ENCODE results near the gene EHBP1. TPM values are rescaled to one million over a fixed set of nuclear protein-coding genes. Genes with fewer than 3 reads are reported as not detected.

The EHBP1 gene
- total RNA-seq, 1 donor from 2014 or later = 63.4 TPM

GRCh38 chr2:62881162-62881795 is 175.8 kb downstream of the EHBP1 start:
- H3K4me3 Mint-ChIP-seq (ENCODE audit: unreplicated experiment) = no peak overlapping the region
- no peak overlapping the region for H3K27ac Mint-ChIP-seq (ENCODE audit: unreplicated experiment)
- peaks cover 2% of the 10 kb centered on the region for H3K9me3 Mint-ChIP-seq (ENCODE audit: unreplicated experiment)
- no peak for DNase-seq
- peaks cover 28% of the 10 kb centered on the region for H3K36me3 Mint-ChIP-seq (ENCODE audit: unreplicated experiment)
- TF ChIP-seq CTCF (IDR thresholded peaks at IDR 0.05; ENCODE audit: partially characterized antibody, unreplicated experiment) = no peak
- H3K27me3 Mint-ChIP-seq (ENCODE audit: unreplicated experiment) = no peaks in the 10 kb centered on the region
- no peaks in the 10 kb centered on the region for H3K4me1 Mint-ChIP-seq (ENCODE audit: low read depth, unreplicated experiment)

- Mint-ChIP-seq H3K4me3 (ENCODE audit: unreplicated experiment) (no peak overlapping the region), H3K4me1 (ENCODE audit: low read depth, unreplicated experiment) (no peaks in the 10 kb centered on the region), H3K36me3 (ENCODE audit: unreplicated experiment) (peaks cover 10% of the 10 kb centered on the region)
Observed at GRCh38 chr2:62883629-62884028, 178.1 kb downstream of the EHBP1 start.

GRCh38 chr2:62884086-62884485 is 178.6 kb downstream of the EHBP1 start:
- H3K27ac Mint-ChIP-seq (ENCODE audit: unreplicated experiment) = no peak overlapping the region
- TF ChIP-seq CTCF (IDR thresholded peaks at IDR 0.05; ENCODE audit: partially characterized antibody, unreplicated experiment) = no peak
- no peaks in the 10 kb centered on the region for H3K4me1 Mint-ChIP-seq (ENCODE audit: low read depth, unreplicated experiment)
- H3K9me3 Mint-ChIP-seq (ENCODE audit: unreplicated experiment) = peaks cover 2% of the 10 kb centered on the region
- no peak overlapping the region for H3K4me3 Mint-ChIP-seq (ENCODE audit: unreplicated experiment)
- DNase-seq = no peak
- no peaks in the 10 kb centered on the region for H3K27me3 Mint-ChIP-seq (ENCODE audit: unreplicated experiment)
- H3K36me3 Mint-ChIP-seq (ENCODE audit: unreplicated experiment) = peaks cover 10% of the 10 kb centered on the region

More at GRCh38 chr2:62883629-62884028, 178.1 kb downstream of the EHBP1 start:
- H3K9me3 Mint-ChIP-seq (ENCODE audit: unreplicated experiment) = peaks cover 2% of the 10 kb centered on the region
- TF ChIP-seq CTCF (IDR thresholded peaks at IDR 0.05; ENCODE audit: partially characterized antibody, unreplicated experiment) = no peak
- H3K27me3 Mint-ChIP-seq (ENCODE audit: unreplicated experiment) = no peaks in the 10 kb centered on the region
- no peak for DNase-seq
- no peak overlapping the region for H3K27ac Mint-ChIP-seq (ENCODE audit: unreplicated experiment)

- no peak for DNase-seq
- Mint-ChIP-seq H3K36me3 (ENCODE audit: unreplicated experiment) (peaks cover 10% of the 10 kb centered on the region), H3K27ac (ENCODE audit: unreplicated experiment) (no peak overlapping the region), H3K4me3 (ENCODE audit: unreplicated experiment) (no peak overlapping the region), H3K27me3 (ENCODE audit: unreplicated experiment) (no peaks in the 10 kb centered on the region), H3K9me3 (ENCODE audit: unreplicated experiment) (peaks cover 2% of the 10 kb centered on the region), H3K4me1 (ENCODE audit: low read depth, unreplicated experiment) (no peaks in the 10 kb centered on the region)
- no peak for TF ChIP-seq CTCF (IDR thresholded peaks at IDR 0.05; ENCODE audit: partially characterized antibody, unreplicated experiment)
Observed at GRCh38 chr2:62884514-62884913, 179.0 kb downstream of the EHBP1 start.

GRCh38 chr2:62894966-62895631 is 189.6 kb downstream of the EHBP1 start:
- H3K4me3 Mint-ChIP-seq (ENCODE audit: unreplicated experiment) = no peak overlapping the region
- no peak for DNase-seq
- no peaks in the 10 kb centered on the region for H3K4me1 Mint-ChIP-seq (ENCODE audit: low read depth, unreplicated experiment)
- H3K36me3 Mint-ChIP-seq (ENCODE audit: unreplicated experiment) = no peaks in the 10 kb centered on the region
- H3K27me3 Mint-ChIP-seq (ENCODE audit: unreplicated experiment) = peaks cover 2% of the 10 kb centered on the region
- no peak overlapping the region for H3K27ac Mint-ChIP-seq (ENCODE audit: unreplicated experiment)
- H3K9me3 Mint-ChIP-seq (ENCODE audit: unreplicated experiment) = no peaks in the 10 kb centered on the region
- no peak for TF ChIP-seq CTCF (IDR thresholded peaks at IDR 0.05; ENCODE audit: partially characterized antibody, unreplicated experiment)

Data from glutamatergic neuron (in vitro differentiated cells).